ENCODE results near the gene ATXN7L1.

Gene ATXN7L1

GRCh38 chr7:105581066-105581811 is 295.2 kb downstream of the ATXN7L1 start, which contains the start of gene EFCAB10:
Gene EFCAB10 (minus strand): TSS chr7:105581493. CDS start chr7:105581463, 30 bp downstream.
- peak within 1 kb of the TSS; percentile 76 for H2AFZ ChIP-seq
- no peaks in the 10 kb centered on the region for H3K36me3 ChIP-seq (ENCODE audit: control insufficient read depth, insufficient read depth, low read length)
- H3K9me3 ChIP-seq (ENCODE audit: control insufficient read depth, low read length) = no peaks in the 10 kb centered on the region
- no peaks in the 10 kb centered on the region for H3K79me2 ChIP-seq
- H3K27me3 ChIP-seq (ENCODE audit: control insufficient read depth, insufficient read depth, low read length) = no peaks in the 10 kb centered on the region
- no peak for TF ChIP-seq CTCF (IDR thresholded peaks at IDR 0.05)
- no peak within 1 kb of the TSS for H3K27ac ChIP-seq
- no peak within 1 kb of the TSS for H3K9ac ChIP-seq
- no peak within 1 kb of the TSS for H3K4me3 ChIP-seq (ENCODE audit: low read depth, low read length)
- peak within 1 kb of the TSS; percentile 77 for H3K4me2 ChIP-seq (ENCODE audit: low read length)
- H3K4me1 ChIP-seq = no peaks in the 10 kb centered on the region

GRCh38 chr7:105580022-105580740 is 296.2 kb downstream of the ATXN7L1 start:
- Histone ChIP-seq H3K27ac (no peak overlapping the region), H3K36me3 (ENCODE audit: control insufficient read depth, insufficient read depth, low read length) (no peaks in the 10 kb centered on the region), H3K9ac (no peak overlapping the region), H3K79me2 (no peaks in the 10 kb centered on the region), H3K4me3 (ENCODE audit: low read depth, low read length) (no peak overlapping the region), H3K9me3 (ENCODE audit: control insufficient read depth, low read length) (no peaks in the 10 kb centered on the region), H3K27me3 (ENCODE audit: control insufficient read depth, insufficient read depth, low read length) (no peaks in the 10 kb centered on the region), H2AFZ (no peak overlapping the region), H3K4me1 (no peaks in the 10 kb centered on the region), H3K4me2 (ENCODE audit: low read length) (no peak overlapping the region)
- no peak for TF ChIP-seq CTCF (IDR thresholded peaks at IDR 0.05)

DNA sequence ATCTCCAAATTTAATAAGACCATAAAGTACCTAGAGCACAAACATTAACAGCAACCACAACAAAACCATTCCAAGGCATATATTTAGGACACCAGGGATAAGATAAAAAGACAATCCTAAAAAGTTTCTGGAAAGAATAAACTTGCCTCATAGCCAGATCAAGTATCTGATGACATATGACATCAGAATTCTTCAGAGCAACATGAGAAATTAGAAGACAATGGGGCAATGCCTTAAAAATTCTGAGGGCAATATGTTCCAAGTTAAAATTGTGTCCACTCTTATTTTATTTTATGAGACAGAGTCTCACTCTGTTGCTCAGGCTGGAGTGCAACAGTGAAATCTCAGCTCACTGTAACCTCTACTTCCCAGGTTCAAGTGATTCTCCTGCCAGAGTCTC is 297.9 kb downstream of the ATXN7L1 start:
- Histone ChIP-seq H3K4me3 (ENCODE audit: low read depth, low read length) (no peak overlapping the region), H3K9ac (no peak overlapping the region), H3K27me3 (ENCODE audit: control insufficient read depth, insufficient read depth, low read length) (no peaks in the 10 kb centered on the region), H3K9me3 (ENCODE audit: control insufficient read depth, low read length) (no peaks in the 10 kb centered on the region), H3K4me2 (ENCODE audit: low read length) (no peak overlapping the region), H3K36me3 (ENCODE audit: control insufficient read depth, insufficient read depth, low read length) (no peaks in the 10 kb centered on the region), H3K4me1 (no peaks in the 10 kb centered on the region), H3K79me2 (no peaks in the 10 kb centered on the region), H3K27ac (no peak overlapping the region), H2AFZ (no peak overlapping the region)
- TF ChIP-seq CTCF (IDR thresholded peaks at IDR 0.05) = no peak

GRCh38 chr7:105577251-105577650 is 299.1 kb downstream of the ATXN7L1 start:
- no peak overlapping the region for H3K4me2 ChIP-seq (ENCODE audit: low read length)
- no peaks in the 10 kb centered on the region for H3K4me1 ChIP-seq
- H3K9me3 ChIP-seq (ENCODE audit: control insufficient read depth, low read length) = no peaks in the 10 kb centered on the region
- no peaks in the 10 kb centered on the region for H3K79me2 ChIP-seq
- no peak overlapping the region for H2AFZ ChIP-seq
- H3K36me3 ChIP-seq (ENCODE audit: control insufficient read depth, insufficient read depth, low read length) = no peaks in the 10 kb centered on the region
- H3K27me3 ChIP-seq (ENCODE audit: control insufficient read depth, insufficient read depth, low read length) = no peaks in the 10 kb centered on the region
- H3K4me3 ChIP-seq (ENCODE audit: low read depth, low read length) = no peak overlapping the region
- H3K27ac ChIP-seq = no peak overlapping the region
- TF ChIP-seq CTCF (IDR thresholded peaks at IDR 0.05) = no peak
- H3K9ac ChIP-seq = no peak overlapping the region
